Stimulated activated CD4-positive, alpha-beta T cell treated with anti-CD3 and anti-CD28 coated beads, Interleukin-15, amount 100 ng/mL, for 48 hours (primary cell): ENCODE results near the gene TBCA.

Experiments used
- DNase-seq, 2 donors: peaks; one replicate each; pipeline ENCODE4 v3.0.0-alpha.2; 2020; ENCODE audit warnings: low read depth in 2 of 2

TBCA gene, protein sequence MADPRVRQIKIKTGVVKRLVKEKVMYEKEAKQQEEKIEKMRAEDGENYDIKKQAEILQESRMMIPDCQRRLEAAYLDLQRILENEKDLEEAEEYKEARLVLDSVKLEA

DNA sequence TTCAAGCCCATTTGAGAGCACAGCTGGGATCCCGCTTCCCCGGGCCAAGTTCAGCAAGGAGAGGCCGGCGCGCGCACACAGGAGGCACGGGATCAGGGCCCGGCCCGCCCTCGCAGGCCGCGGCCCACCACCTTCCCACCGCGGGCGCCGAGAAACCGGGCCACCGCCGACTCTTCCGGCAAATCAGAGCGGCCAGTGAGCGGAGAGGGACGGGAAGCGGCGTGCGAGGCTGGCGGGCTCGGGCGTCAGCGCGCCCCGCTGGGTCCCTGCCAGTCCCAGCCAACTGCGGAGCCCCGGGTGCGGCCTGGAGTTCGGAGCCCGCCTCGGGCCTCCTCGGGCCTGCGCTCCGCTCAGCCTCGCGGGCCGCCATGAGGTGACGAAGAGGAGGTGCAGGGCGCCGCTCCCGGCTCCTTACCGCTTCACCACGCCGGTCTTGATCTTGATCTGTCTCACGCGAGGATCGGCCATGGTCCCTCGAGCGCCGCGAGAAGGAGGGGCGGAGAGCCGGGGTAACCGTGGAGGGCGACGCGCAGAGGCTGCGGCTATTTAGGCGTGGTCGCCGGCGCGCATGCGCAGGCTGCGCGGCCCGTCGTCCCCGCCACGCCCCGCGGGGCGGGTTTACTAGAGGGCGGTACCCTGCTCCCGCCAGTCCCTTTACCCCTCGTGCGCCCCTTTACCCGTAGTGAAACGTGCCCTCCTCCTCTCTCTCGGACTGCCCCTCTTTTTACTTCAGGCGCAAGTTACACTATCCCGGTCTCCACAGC lies at the start of gene TBCA:
TBCA (minus strand) TSS at position 550 of the 764 bp plus-strand sequence; CDS start at position 468, 82 bp downstream.
- DNase-seq: peak; percentile 76 to 84

DNA sequence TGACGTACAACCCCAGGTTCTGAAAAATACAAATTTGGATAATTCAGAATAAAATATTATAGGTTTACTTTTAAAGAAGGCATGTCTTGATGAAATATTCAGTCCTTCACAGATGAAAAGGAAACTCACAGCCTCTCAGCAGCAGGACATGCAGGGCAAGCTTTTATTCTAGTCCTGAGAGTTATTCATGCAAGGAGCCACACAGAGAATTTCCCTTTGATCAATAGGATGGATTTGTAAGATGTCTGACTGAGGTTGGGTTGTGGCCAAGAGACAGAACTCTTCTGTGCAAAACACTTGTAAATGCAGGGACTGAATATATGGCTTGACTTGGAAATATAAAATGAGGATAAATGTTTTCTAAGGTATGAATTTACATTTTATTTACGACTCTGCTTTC lies 48.8 kb upstream of the TBCA start:
- no peak for DNase-seq

DNA sequence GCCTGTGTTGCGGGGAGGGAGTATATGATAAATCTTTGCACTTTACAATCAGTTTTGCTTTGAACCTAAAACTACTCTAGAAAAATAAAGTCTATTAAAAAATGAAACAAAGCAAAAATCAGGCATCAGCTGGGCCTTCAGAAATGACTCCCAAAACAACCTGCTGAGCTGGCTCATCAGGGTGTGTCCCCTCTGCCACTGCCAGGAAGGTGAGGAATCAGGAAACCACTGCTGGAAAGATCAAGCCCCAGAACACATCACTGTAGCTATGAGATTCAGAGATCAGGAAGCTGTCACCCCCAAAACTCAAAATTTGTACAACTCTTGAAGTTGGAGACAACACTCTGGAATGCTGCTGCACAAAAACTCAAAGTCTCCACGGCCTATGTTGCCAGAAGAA lies 40.5 kb upstream of the TBCA start:
- no peak for DNase-seq

- DNase-seq: no peak
Observed at GRCh38 chr5:77812926-77813589, 36.9 kb upstream of the TBCA start.

GRCh38 chr5:77806213-77806843 lies 30.2 kb upstream of the TBCA start:
- DNase-seq: no peak

DNA sequence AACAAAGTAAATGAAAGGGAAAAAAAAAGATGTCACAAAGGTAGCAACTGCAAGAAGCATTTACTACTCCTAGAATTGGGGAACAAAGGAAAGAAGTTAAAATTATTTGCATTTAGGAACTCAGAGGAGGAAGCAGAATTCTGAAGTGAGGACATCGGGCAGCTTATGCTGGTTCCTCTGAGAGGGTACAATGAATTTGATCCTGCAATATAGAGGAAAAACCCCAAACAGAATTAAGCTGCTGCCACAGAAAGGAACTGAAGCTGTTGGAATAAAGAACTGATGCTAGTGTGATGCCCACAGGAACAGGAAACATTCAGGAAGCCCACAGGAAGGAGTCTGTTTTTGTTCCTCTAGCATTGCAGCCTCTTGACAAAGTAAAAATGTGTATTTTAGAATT lies 22.3 kb upstream of the TBCA start:
- no peak for DNase-seq

- DNase-seq: no peak
Observed at GRCh38 chr5:77797136-77797535, 21.0 kb upstream of the TBCA start.

DNA sequence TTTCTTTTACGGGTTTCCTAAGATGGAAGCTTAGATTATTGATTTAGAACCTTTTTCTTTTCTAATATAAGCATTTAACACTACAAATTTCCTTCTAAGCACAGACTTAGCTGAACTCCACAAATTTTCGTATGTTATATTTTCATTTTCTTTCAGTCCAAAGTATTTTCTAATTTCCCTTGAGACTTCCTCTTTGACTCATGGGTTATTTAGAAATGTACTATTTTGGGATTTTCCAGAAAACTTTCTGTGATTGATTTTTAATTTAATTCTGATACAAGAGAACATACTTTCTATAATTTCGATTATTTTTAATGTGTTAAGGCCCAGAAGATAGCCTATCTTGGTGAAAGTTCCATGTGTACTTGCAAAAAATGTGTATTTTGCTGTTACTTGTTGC lies 19.7 kb upstream of the TBCA start:
- no peak for DNase-seq

- no peak for DNase-seq
Observed at GRCh38 chr5:77795268-77795667, 19.1 kb upstream of the TBCA start.

GRCh38 chr5:77791926-77792325 lies 15.8 kb upstream of the TBCA start:
- no peak for DNase-seq

DNA sequence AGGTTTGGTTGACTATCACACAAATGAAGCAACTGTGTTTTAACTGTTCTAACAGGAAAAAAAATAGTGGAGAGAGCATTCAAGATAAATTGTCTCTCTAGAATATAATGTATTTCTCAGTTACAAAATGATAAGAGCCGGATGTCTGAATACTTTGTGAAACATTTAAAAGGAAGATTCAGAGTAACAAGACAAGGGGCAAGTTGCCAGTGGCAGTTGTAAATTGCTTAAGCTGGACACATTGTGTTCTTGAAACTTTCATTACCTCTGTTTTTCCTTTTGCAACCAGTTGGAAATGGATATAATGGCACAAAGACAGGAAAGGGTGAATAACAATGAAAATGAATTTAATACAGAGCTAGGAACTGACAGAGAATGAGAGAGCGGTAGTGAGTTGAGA lies 15.2 kb upstream of the TBCA start:
- DNase-seq: no peak

- no peak for DNase-seq
Observed at GRCh38 chr5:77785229-77785628, 9.1 kb upstream of the TBCA start.

DNA sequence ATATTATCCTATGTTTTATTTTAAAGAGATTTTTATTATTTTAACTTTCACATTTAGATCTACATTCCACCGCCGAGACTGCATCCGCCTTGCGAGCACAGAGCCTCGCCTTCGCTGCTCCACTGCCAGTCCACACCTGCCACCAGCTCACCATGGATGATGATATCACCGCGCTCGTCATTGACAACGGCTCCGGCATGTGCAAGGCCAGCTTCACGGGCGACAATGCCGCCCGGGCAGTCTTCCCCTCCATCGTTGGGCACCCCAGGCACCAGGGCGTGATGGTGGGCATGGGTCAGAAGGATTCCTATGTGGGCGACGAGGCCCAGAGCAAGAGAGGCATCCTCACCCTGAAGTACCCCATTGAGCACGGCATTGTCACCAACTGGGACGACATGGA lies 8.6 kb upstream of the TBCA start:
- DNase-seq: no peak

GRCh38 chr5:77781076-77781475 lies 4.9 kb upstream of the TBCA start:
- DNase-seq: no peak

- no peak for DNase-seq
Observed at GRCh38 chr5:77778881-77779438, 2.8 kb upstream of the TBCA start.

GRCh38 chr5:77778398-77778797 lies 2.3 kb upstream of the TBCA start:
- no peak for DNase-seq

DNA sequence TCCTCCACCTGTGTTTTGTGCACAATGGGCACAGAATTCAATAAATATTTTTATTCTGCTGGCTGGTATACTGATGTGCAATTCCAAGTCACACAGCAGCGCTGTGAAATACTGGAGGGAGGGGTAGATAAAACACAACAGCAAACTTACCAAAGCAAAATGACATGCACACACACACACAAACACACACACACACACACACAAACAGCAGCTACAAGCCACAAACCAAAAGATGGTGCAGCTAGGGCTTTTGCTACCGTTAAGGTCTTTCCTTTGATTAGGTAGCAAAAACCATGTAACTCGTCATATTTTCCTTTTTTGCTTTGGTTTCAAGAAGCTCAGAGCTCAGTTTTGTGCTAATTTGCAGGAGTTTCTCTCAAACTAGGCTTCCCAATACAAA lies 1.8 kb upstream of the TBCA start:
- DNase-seq: no peak

DNA sequence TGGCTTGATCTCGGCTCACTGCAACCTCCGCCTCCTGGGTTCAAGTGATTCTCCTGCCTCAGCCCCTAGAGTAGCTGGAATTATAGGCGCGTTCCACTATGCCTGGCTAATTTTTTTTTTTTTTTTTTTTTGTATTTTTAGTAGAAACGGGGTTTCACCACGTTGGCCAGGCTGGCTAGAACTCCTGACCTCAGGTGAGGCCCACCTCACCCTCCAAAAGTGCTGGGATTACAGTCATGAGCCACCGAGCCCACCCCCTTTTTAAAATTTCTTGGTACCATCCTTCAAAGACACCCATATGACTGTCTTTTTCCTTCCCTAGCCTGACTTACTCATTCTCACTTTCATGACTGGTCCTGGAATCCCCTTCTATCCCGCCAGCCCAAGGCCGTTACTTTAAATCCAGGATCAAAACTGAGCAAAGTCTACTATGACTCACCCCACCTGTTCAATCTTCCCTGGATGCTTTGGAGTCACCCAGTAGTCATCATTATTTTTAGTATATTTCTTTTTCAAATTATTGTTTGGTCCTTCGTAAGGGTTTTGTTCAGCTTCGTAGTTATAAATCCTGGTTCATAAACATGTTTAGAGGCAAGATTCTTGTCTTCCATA lies 1.2 kb upstream of the TBCA start:
- no peak for DNase-seq

DNA sequence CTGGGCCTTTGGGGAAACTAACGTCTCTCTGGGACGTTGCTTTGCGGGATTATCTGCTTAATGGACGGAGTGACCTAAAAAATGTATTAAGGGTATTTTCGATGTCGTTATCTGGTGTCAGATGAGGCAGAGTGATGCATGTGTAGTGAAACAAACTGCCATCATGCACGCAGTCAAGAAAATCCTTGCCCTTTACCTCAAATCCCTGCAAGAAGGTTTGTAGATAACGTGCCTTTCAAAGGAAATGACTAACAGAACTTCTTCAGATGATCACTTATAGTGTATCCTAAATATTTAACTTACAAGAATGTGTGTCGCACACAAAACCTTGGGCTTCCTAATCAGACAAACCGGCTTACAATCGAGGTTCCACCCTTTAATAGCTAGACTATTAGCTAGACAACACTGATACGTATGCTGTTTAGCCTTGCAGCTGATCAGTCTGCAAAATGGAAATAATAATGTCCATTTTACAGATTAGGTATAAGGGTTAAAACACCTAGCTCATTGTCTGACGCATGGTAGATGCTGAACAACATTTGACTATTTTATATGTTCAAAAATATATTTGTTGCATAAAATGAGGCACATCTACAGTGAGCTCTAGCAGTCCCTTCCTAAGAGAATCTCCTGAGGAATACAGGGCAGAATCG lies 541 bp upstream of the TBCA start:
- no peak for DNase-seq

- DNase-seq: no peak
Observed at GRCh38 chr5:77774981-77775789, 954 bp downstream of the TBCA start.
